Breast epithelium (tissue), 4 donors: Measurements from ENCODE around the gene ABHD4. TPM values are rescaled to one million over a fixed set of nuclear protein-coding genes. Genes with fewer than 3 reads are reported as not detected.

Experiments used
- DNase-seq, 2 donors: peaks; one replicate each; pipeline ENCODE4 v3.0.0-alpha.2; 2019; ENCODE audit warnings: low spot score in 2 of 2
- H3K27ac ChIP-seq, 2 donors: fragments of 200-600 bp; sonication (generic) in 1 of 2; one replicate each; pipeline ENCODE4 v1.5.1; 2016 to 2019; ENCODE audit warnings: mild to moderate bottlenecking in 1 of 2
- H3K27me3 ChIP-seq, 2 donors: fragments of 200-600 bp; sonication (generic) in 1 of 2; one replicate each; pipeline versions ENCODE4 v1.5.1 to v1.6.0; 2017 to 2019; ENCODE audit warnings: control low read depth in 1 of 2, mild to moderate bottlenecking in 1 of 2
- H3K36me3 ChIP-seq: fragments of 200-600 bp; one replicate; pipeline ENCODE4 v1.5.1; 2019
- H3K4me1 ChIP-seq, 2 donors: fragments of 200-600 bp; sonication (generic); one replicate each; pipeline ENCODE4 v1.5.1; 2016 to 2019; ENCODE audit warnings: control low read depth in 1 of 2
- H3K4me3 ChIP-seq, 3 donors: fragments of 200-600 bp; sonication (generic); 1 replicate in 2 of 3; 2 replicates in 1 of 3; pipeline ENCODE4 v1.5.1; 2016 to 2019; ENCODE audit warnings: mild to moderate bottlenecking in 3 of 3, moderate library complexity in 2 of 3
- H3K9me3 ChIP-seq, 2 donors: fragments of 200-600 bp; sonication (generic) in 1 of 2; one replicate each; pipeline ENCODE4 v1.5.1; 2016 to 2019; ENCODE audit warnings: control low read depth in 1 of 2
- CTCF ChIP-seq, 3 donors: fragments of 450-650 bp; IDR thresholded peaks; one replicate each; pipeline ENCODE4 v1.5.1; 2016 to 2017; ENCODE audit warnings: antibody characterized with exemption in 3 of 3, mild to moderate bottlenecking in 3 of 3, moderate library complexity in 3 of 3
- POLR2A ChIP-seq: fragments of 450-650 bp; IDR thresholded peaks from one replicate; pipeline ENCODE4 v1.6.1; 2016; ENCODE audit warnings: antibody characterized with exemption, mild to moderate bottlenecking, moderate library complexity
- POLR2AphosphoS5 ChIP-seq, 3 donors: sonication (generic); formaldehyde crosslinking; IDR thresholded peaks; one replicate each; pipeline ENCODE4 v1.6.1; 2017; ENCODE audit warnings: antibody characterized with exemption in 3 of 3
- intact Hi-C: fragments of 100-400 bp; cut with DNase I; formaldehyde crosslinking; loops from one replicate; pipeline ENCODE4 v1.15.1; 2023; ENCODE audit warnings: low total_unique reads
- total RNA-seq, 3 donors: library from RNA; depleted of rRNA; stranded (reverse); fragments of >200 nt; gene quantifications; one replicate each; pipeline ENCODE4 v1.1.0, GENCODE V29; 2016

The ABHD4 gene
- total RNA-seq = 10 to 100 TPM; 22.1 to 41.6 (median 25.2) TPM

GRCh38 chr14:22598099-22598895 lies at the start of gene ABHD4:
Gene ABHD4, plus strand, starts transcription at chr14:22598300. Its CDS starts 7 bp downstream, at chr14:22598307.
- peak within 1 kb of the TSS; percentile 67 to 86 (median 78) for H3K4me3 ChIP-seq

GRCh38 chr14:22549324-22549962 lies 48.7 kb upstream of the ABHD4 start:
- H3K4me1 ChIP-seq = no peaks in the 10 kb centered on the region
- no peak overlapping the region for H3K4me3 ChIP-seq
- H3K36me3 ChIP-seq = no peaks in the 10 kb centered on the region
- peak overlapping the region in 1 of 2 donors; percentile 14 for H3K27ac ChIP-seq
- no peaks in the 10 kb centered on the region for H3K9me3 ChIP-seq
- no peaks in the 10 kb centered on the region for H3K27me3 ChIP-seq
- no peak for DNase-seq
- intact Hi-C loops = no loop called here
- TF ChIP-seq POLR2A (no peak), POLR2AphosphoS5 (IDR thresholded peaks at IDR 0.05) (no peak), CTCF (IDR thresholded peaks at IDR 0.05) (no peak)

More at GRCh38 chr14:22598099-22598895, at the start of gene ABHD4:
- intact Hi-C loops = no loop called here
- H3K27me3 ChIP-seq = no peaks in the 10 kb centered on the region
- peak within 1 kb of the TSS; percentile 91 to 95 for H3K27ac ChIP-seq
- peaks cover 6% of the 10 kb centered on the region for H3K36me3 ChIP-seq
- peak; percentile 47 to 88 (median 52) for TF ChIP-seq POLR2AphosphoS5 (IDR thresholded peaks at IDR 0.05)
- TF ChIP-seq POLR2A = peak; percentile 80
- TF ChIP-seq CTCF (IDR thresholded peaks at IDR 0.05) = no peak
- peaks cover 0 to 13% of the 10 kb centered on the region in 2 donors for H3K4me1 ChIP-seq
- no peaks in the 10 kb centered on the region for H3K9me3 ChIP-seq
- DNase-seq = peak; percentile 79 to 87

GRCh38 chr14:22549981-22550673 lies 48.0 kb upstream of the ABHD4 start:
- no peak for TF ChIP-seq POLR2AphosphoS5 (IDR thresholded peaks at IDR 0.05)
- no peak for TF ChIP-seq CTCF (IDR thresholded peaks at IDR 0.05)
- TF ChIP-seq POLR2A = no peak
- Histone ChIP-seq H3K36me3 (no peaks in the 10 kb centered on the region), H3K4me1 (no peaks in the 10 kb centered on the region), H3K27me3 (no peaks in the 10 kb centered on the region), H3K4me3 (no peak overlapping the region), H3K27ac (peak overlapping the region in 1 of 2 donors; percentile 14), H3K9me3 (no peaks in the 10 kb centered on the region)
- intact Hi-C loops = loop anchor here (10.0 kb wide), 1 partner anchor 65 kb away; no protein-coding TSS in a partner anchor
- DNase-seq = no peak

- no peaks in the 10 kb centered on the region for H3K9me3 ChIP-seq
- H3K36me3 ChIP-seq = no peaks in the 10 kb centered on the region
- no peak overlapping the region for H3K27ac ChIP-seq
- DNase-seq = no peak
- TF ChIP-seq POLR2A (no peak), POLR2AphosphoS5 (IDR thresholded peaks at IDR 0.05) (no peak), CTCF (IDR thresholded peaks at IDR 0.05) (no peak)
- H3K27me3 ChIP-seq = no peaks in the 10 kb centered on the region
- H3K4me3 ChIP-seq = no peak overlapping the region
- H3K4me1 ChIP-seq = peaks cover 0 to 4% of the 10 kb centered on the region in 2 donors
- intact Hi-C loops = loop anchor here (10.0 kb wide), 1 partner anchor 67 kb away; no protein-coding TSS in a partner anchor
These were observed 46.5 kb upstream of the ABHD4 start for GRCh38 chr14:22551605-22551997.
